GM23338 (cell line): ENCODE measurements around the gene TRIM21. TPM values are rescaled to one million over a fixed set of nuclear protein-coding genes. Genes with fewer than 3 reads are reported as not detected.

Experiments
- ATAC-seq: fragments of 200-7000 bp; cut with Tn5 transposase; 3 replicates; pipeline ENCODE4 v1.9.1; 2020
- DNase-seq: peaks from one replicate; pipeline ENCODE4 v3.0.0-alpha.2; 2015; ENCODE audit warnings: low spot score
- H2AFZ ChIP-seq: fragments of 200-600 bp; sonication (generic); 2 replicates; pipeline ENCODE4 v1.8.0; 2016; ENCODE audit warnings: antibody characterized with exemption, mild to moderate bottlenecking, moderate library complexity
- H3F3A ChIP-seq: fragments of 200-600 bp; sonication (generic); replicated peaks from 2 replicates; pipeline ENCODE4 v1.8.0; 2017; ENCODE audit warnings: antibody characterized with exemption, mixed run types, low read depth
- H3K27ac ChIP-seq: fragments of 200-600 bp; sonication (generic); 2 replicates; pipeline ENCODE4 v1.6.1; 2016; ENCODE audit warnings: low read depth
- H3K27me3 ChIP-seq: fragments of 200-600 bp; sonication (generic); 2 replicates; pipeline ENCODE4 v1.8.0; 2016; ENCODE audit warnings: mild to moderate bottlenecking, mixed run types, moderate library complexity; ENCODE audit not compliant: insufficient read depth
- H3K36me3 ChIP-seq: fragments of 200-600 bp; sonication (generic); 2 replicates; pipeline ENCODE4 v1.8.0; 2016; ENCODE audit warnings: mild to moderate bottlenecking; ENCODE audit not compliant: insufficient read depth
- H3K4me1 ChIP-seq: fragments of 200-600 bp; sonication (generic); 2 replicates; pipeline ENCODE4 v1.8.0; 2016; ENCODE audit warnings: mild to moderate bottlenecking, moderate library complexity; ENCODE audit not compliant: insufficient read depth
- H3K4me2 ChIP-seq: fragments of 200-600 bp; sonication (generic); 2 replicates; pipeline ENCODE4 v1.7.1; 2017; ENCODE audit warnings: mixed run types
- H3K4me3 ChIP-seq: fragments of 200-600 bp; sonication (generic); 2 replicates; pipeline ENCODE4 v1.6.1; 2016; ENCODE audit warnings: mixed run types
- H3K79me2 ChIP-seq: fragments of 200-600 bp; sonication (generic); replicated peaks from 2 replicates; pipeline ENCODE4 v1.8.0; 2017; ENCODE audit warnings: mild to moderate bottlenecking; ENCODE audit not compliant: insufficient read depth
- H3K9me2 ChIP-seq: fragments of 200-600 bp; sonication (generic); 2 replicates; pipeline ENCODE4 v1.8.0; 2017; ENCODE audit not compliant: insufficient read depth
- H4K20me1 ChIP-seq: fragments of 200-600 bp; sonication (generic); replicated peaks from 2 replicates; pipeline ENCODE4 v1.8.0; 2017; ENCODE audit warnings: mild to moderate bottlenecking; ENCODE audit not compliant: insufficient read depth
- H3K27ac Mint-ChIP-seq: 2 replicates; pipeline ENCODE4 v1.8.0; 2020; ENCODE audit warnings: inconsistent platforms, mild to moderate bottlenecking, moderate library complexity, mixed read lengths
- H3K27me3 Mint-ChIP-seq: 3 replicates; pipeline ENCODE4 v1.8.0; 2022; ENCODE audit warnings: low read depth, mild to moderate bottlenecking, moderate library complexity, mixed read lengths, inconsistent platforms; ENCODE audit not compliant: insufficient read depth, poor library complexity
- H3K36me3 Mint-ChIP-seq: 3 replicates; pipeline ENCODE4 v1.8.0; 2021; ENCODE audit warnings: low read depth, mild to moderate bottlenecking, inconsistent platforms, moderate library complexity, mixed read lengths
- H3K4me1 Mint-ChIP-seq: 3 replicates; pipeline ENCODE4 v1.8.0; 2020; ENCODE audit warnings: mild to moderate bottlenecking, inconsistent platforms, mixed read lengths
- H3K4me3 Mint-ChIP-seq: 3 replicates; pipeline ENCODE4 v1.8.0; 2021; ENCODE audit warnings: moderate library complexity, mild to moderate bottlenecking, inconsistent platforms, mixed read lengths
- H3K9me3 Mint-ChIP-seq: 3 replicates; pipeline ENCODE4 v1.8.0; 2020; ENCODE audit warnings: moderate library complexity, mild to moderate bottlenecking, inconsistent platforms, mixed read lengths
- CTCF ChIP-seq, 2 experiments: fragments of 200-600 bp in 1 of 2; sonication (generic) in 1 of 2; conservative IDR thresholded peaks; 2 replicates each; pipeline versions ENCODE4 v1.5.1 to v1.6.1; 2016 to 2017; ENCODE audit warnings: antibody characterized with exemption in 2 of 2, low read depth in 2 of 2, mild to moderate bottlenecking in 2 of 2, moderate library complexity in 1 of 2
- POLR2AphosphoS5 ChIP-seq: IDR thresholded peaks from 2 replicates; pipeline ENCODE4 v1.6.1; 2016; ENCODE audit warnings: antibody characterized with exemption, low read depth
- ZNF331 ChIP-seq: fragments of 250-450 bp; sonication (Bioruptor Pico); IDR thresholded peaks from 2 replicates; pipeline ENCODE4 v1.5.0; 2020; ENCODE audit warnings: low read depth, mild to moderate bottlenecking, moderate library complexity
- ZNF462 ChIP-seq: fragments of 250-450 bp; sonication (Bioruptor Pico); IDR thresholded peaks from 2 replicates; pipeline ENCODE4 v1.5.0; 2020; ENCODE audit warnings: mild to moderate bottlenecking, moderate library complexity
- long read RNA-seq: library from polyadenylated mRNA; unstranded; transcript quantifications from one replicate; pipeline ENCODE4 v2.0.0, GENCODE V29; 2020; ENCODE audit not compliant: unreplicated experiment
- polyA plus RNA-seq: library from polyadenylated mRNA; unstranded; fragments of >200 nt; fragmentation: Nextera tagmentation; extraction: Ambion mirVana; gene quantifications from 2 replicates; pipeline ENCODE4 v1.2.1, GENCODE V29; 2016
- total RNA-seq: library from RNA; depleted of rRNA; stranded (reverse); fragments of >200 nt; shearing (Covaris generic); gene quantifications from 2 replicates; pipeline ENCODE4 v1.2.3, GENCODE V29; 2014; rRNA removed

Gene TRIM21
- total RNA-seq (12.6 and 18.3 TPM in 2 replicates), polyA plus RNA-seq (8.9 and 12.7 TPM in 2 replicates)
- long read RNA-seq, transcript TRIM21-201 (7 exons, 1,924 nt): major isoform, 6 of 6 reads
- long read RNA-seq, partial matches to known transcripts: 0 of 6 reads
- long read RNA-seq, other reads (novel, unspliced or antisense): 0 of 6 reads

GRCh38 chr11:4393209-4393857 lies at the start of gene TRIM21:
Gene TRIM21 (minus strand): TSS chr11:4393702. CDS start chr11:4390409, 3,293 bp downstream.
- no peaks in the 10 kb centered on the region for H3K27me3 ChIP-seq
- TF ChIP-seq POLR2AphosphoS5: peak; percentile 77
- 0 out of 4 replicates have a peak, but pooled peaks of 1 of the 2 experiments have one; percentile 4 for TF ChIP-seq CTCF (conservative IDR thresholded peaks at IDR 0.05; ENCODE audit: low read depth in 2 of 2)
- 0 out of 2 replicates have a peak, but pooled peaks have one; percentile 66 for TF ChIP-seq ZNF462
- TF ChIP-seq ZNF331 (CRISPR knock-in tag): no peak
- peaks cover 4% of the 10 kb centered on the region; the same call in 1 of the 2 replicates for H3K4me1 ChIP-seq
- peak within 1 kb of the TSS; percentile 100 for H2AFZ ChIP-seq
- H4K20me1 ChIP-seq: no peaks in the 10 kb centered on the region
- no peaks in the 10 kb centered on the region for H3K36me3 ChIP-seq
- Mint-ChIP-seq H3K9me3 (peaks cover 18% of the 10 kb centered on the region; the same call in 2 of the 3 replicates), H3K4me1 (peaks cover 5% of the 10 kb centered on the region; the same call in 1 of the 3 replicates), H3K27me3 (peaks cover 6% of the 10 kb centered on the region), H3K4me3 (peak within 1 kb of the TSS; percentile 88), H3K27ac (0 out of 2 replicates have a peak within 1 kb of the TSS, but pooled peaks have one; percentile 54), H3K36me3 (peaks cover 16% of the 10 kb centered on the region)
- ATAC-seq (peak; percentile 99), DNase-seq (peak; percentile 91)
- H3K27ac ChIP-seq: no peak within 1 kb of the TSS
- peak within 1 kb of the TSS; percentile 87 for H3K4me3 ChIP-seq
- no peaks in the 10 kb centered on the region for H3K9me2 ChIP-seq
- H3K4me2 ChIP-seq: peak within 1 kb of the TSS; percentile 82
- H3K79me2 ChIP-seq: peaks cover 4% of the 10 kb centered on the region; the same call in 1 of the 2 replicates
- H3F3A ChIP-seq: no peaks in the 10 kb centered on the region
